NCI-H2196 (cell line): Measurements from ENCODE around the gene CRAMP1.
"Not testable (repeated sequence)": the region's sequence is repeated elsewhere in the genome, so short reads cannot be mapped to it uniquely, and the experiment has no call there.

ENCODE experiments used
- DNase-seq: peaks from one replicate; lab custom pipeline; 2025; ENCODE audit not compliant: unreplicated experiment; lab: John Stamatoyannopoulos, UW

CRAMP1 gene

GRCh38 chr16:1677339-1677738 lies 65.2 kb downstream of the CRAMP1 start:
- no peak for DNase-seq

- peak; percentile 99 for DNase-seq
Observed at GRCh38 chr16:1677942-1678499, 65.9 kb downstream of the CRAMP1 start, which contains the start of gene JPT2. Gene JPT2, plus strand, starts transcription at chr16:1678279. Its CDS starts 34 bp downstream, at chr16:1678313.

GRCh38 chr16:1678500-1679098 lies 66.4 kb downstream of the CRAMP1 start:
- no peak for DNase-seq

- no peak for DNase-seq
Observed at GRCh38 chr16:1680361-1680760, 68.2 kb downstream of the CRAMP1 start.

- DNase-seq, result no peak
Observed at GRCh38 chr16:1681032-1681431, 68.9 kb downstream of the CRAMP1 start.

- DNase-seq, result no peak
Observed at GRCh38 chr16:1687427-1688316, 75.5 kb downstream of the CRAMP1 start.

- DNase-seq, result no peak
Observed at GRCh38 chr16:1688807-1689560, 76.8 kb downstream of the CRAMP1 start.

GRCh38 chr16:1689853-1690252 lies 77.7 kb downstream of the CRAMP1 start:
- no peak for DNase-seq

GRCh38 chr16:1690810-1691209 lies 78.7 kb downstream of the CRAMP1 start:
- no peak for DNase-seq

- no peak for DNase-seq
Observed at GRCh38 chr16:1691276-1691675, 79.1 kb downstream of the CRAMP1 start.

- no peak for DNase-seq
Observed at GRCh38 chr16:1691956-1692355, 79.8 kb downstream of the CRAMP1 start.

- DNase-seq, result no peak
Observed at GRCh38 chr16:1696863-1697262, 84.7 kb downstream of the CRAMP1 start.

- no peak for DNase-seq
Observed at GRCh38 chr16:1698680-1699079, 86.5 kb downstream of the CRAMP1 start.

- DNase-seq, result no peak
Observed at GRCh38 chr16:1700246-1700645, 88.1 kb downstream of the CRAMP1 start.

GRCh38 chr16:1701216-1701878 lies 89.2 kb downstream of the CRAMP1 start:
- DNase-seq, result no peak

GRCh38 chr16:1705324-1705687 lies 93.1 kb downstream of the CRAMP1 start:
- not testable (repeated sequence) for DNase-seq

GRCh38 chr16:1705688-1706385 lies 93.7 kb downstream of the CRAMP1 start, which contains the start of gene MAPK8IP3:
Gene MAPK8IP3, plus strand, starts transcription at chr16:1706195. Its CDS starts 145 bp downstream, at chr16:1706340.
- peak; percentile 92 for DNase-seq

GRCh38 chr16:1706386-1707192 lies 94.4 kb downstream of the CRAMP1 start:
- DNase-seq, result no peak

GRCh38 chr16:1707193-1707790 lies 95.1 kb downstream of the CRAMP1 start:
- DNase-seq, result no peak
